ENCODE results near the gene RGS8. TPM values are rescaled to one million over a fixed set of nuclear protein-coding genes. Genes with fewer than 3 reads are reported as not detected.

Gene RGS8
- not detected for polyA plus RNA-seq

- 70 to 71% methylated on average over 19 of the region's 19 CpGs for WGBS, 2 donors
- Histone ChIP-seq H3K27ac (ENCODE audit: low read depth in 2 of 2, low read length in 1 of 2) (no peak within 1 kb of the TSS), H3K4me3 (ENCODE audit: low read depth in 1 of 2, low read length in 2 of 2) (no peak within 1 kb of the TSS)
Measured at GRCh38 chr1:182684116-182684828, at the start of gene RGS8. RGS8 (minus strand) TSS chr1:182684587; CDS start chr1:182669649, 14,938 bp downstream.

GRCh38 chr1:182731852-182732575 lies 47.6 kb upstream of the RGS8 start:
- Histone ChIP-seq H3K27me3 (ENCODE audit: control insufficient read depth in 1 of 2, insufficient read depth in 2 of 2, low read length in 2 of 2) (no peaks in the 10 kb centered on the region), H3K4me3 (ENCODE audit: low read depth in 1 of 2, low read length in 2 of 2) (no peak overlapping the region), H3K27ac (ENCODE audit: low read depth in 2 of 2, low read length in 1 of 2) (no peak overlapping the region), H3K9me3 (ENCODE audit: control insufficient read depth in 2 of 2, insufficient read depth in 1 of 2, low read depth in 1 of 2, low read length in 1 of 2) (no peaks in the 10 kb centered on the region), H3K4me1 (ENCODE audit: control insufficient read depth in 2 of 2, insufficient read depth in 2 of 2, low read length in 1 of 2) (no peaks in the 10 kb centered on the region), H3K36me3 (ENCODE audit: control insufficient read depth in 2 of 2, insufficient read depth in 2 of 2, low read length in 1 of 2) (no peaks in the 10 kb centered on the region)
- WGBS, 2 donors, result 66 to 70% methylated on average over 4 of the region's 4 CpGs

More at GRCh38 chr1:182684116-182684828, at the start of gene RGS8:
- H3K36me3 ChIP-seq (ENCODE audit: control insufficient read depth in 2 of 2, insufficient read depth in 2 of 2, low read length in 1 of 2), result no peaks in the 10 kb centered on the region
- peaks cover 0 to 3% of the 10 kb centered on the region in 2 donors for H3K4me1 ChIP-seq (ENCODE audit: control insufficient read depth in 2 of 2, insufficient read depth in 2 of 2, low read length in 1 of 2)
- H3K27me3 ChIP-seq (ENCODE audit: control insufficient read depth in 1 of 2, insufficient read depth in 2 of 2, low read length in 2 of 2), result no peaks in the 10 kb centered on the region
- H3K9me3 ChIP-seq (ENCODE audit: control insufficient read depth in 2 of 2, insufficient read depth in 1 of 2, low read depth in 1 of 2, low read length in 1 of 2), result no peaks in the 10 kb centered on the region

- H3K9me3 ChIP-seq (ENCODE audit: control insufficient read depth in 2 of 2, insufficient read depth in 1 of 2, low read depth in 1 of 2, low read length in 1 of 2), result no peaks in the 10 kb centered on the region
- no peaks in the 10 kb centered on the region for H3K36me3 ChIP-seq (ENCODE audit: control insufficient read depth in 2 of 2, insufficient read depth in 2 of 2, low read length in 1 of 2)
- H3K4me1 ChIP-seq (ENCODE audit: control insufficient read depth in 2 of 2, insufficient read depth in 2 of 2, low read length in 1 of 2), result no peaks in the 10 kb centered on the region
- no peak overlapping the region for H3K4me3 ChIP-seq (ENCODE audit: low read depth in 1 of 2, low read length in 2 of 2)
- H3K27ac ChIP-seq (ENCODE audit: low read depth in 2 of 2, low read length in 1 of 2), result no peak overlapping the region
- no peaks in the 10 kb centered on the region for H3K27me3 ChIP-seq (ENCODE audit: control insufficient read depth in 1 of 2, insufficient read depth in 2 of 2, low read length in 2 of 2)
- WGBS, 2 donors, result 92 to 93% methylated on average over 1 of the region's 1 CpG
Measured at GRCh38 chr1:182726912-182727311, 42.5 kb upstream of the RGS8 start.

- Histone ChIP-seq H3K27me3 (ENCODE audit: control insufficient read depth in 1 of 2, insufficient read depth in 2 of 2, low read length in 2 of 2) (no peaks in the 10 kb centered on the region), H3K4me3 (ENCODE audit: low read depth in 1 of 2, low read length in 2 of 2) (no peak overlapping the region), H3K36me3 (ENCODE audit: control insufficient read depth in 2 of 2, insufficient read depth in 2 of 2, low read length in 1 of 2) (no peaks in the 10 kb centered on the region), H3K27ac (ENCODE audit: low read depth in 2 of 2, low read length in 1 of 2) (no peak overlapping the region), H3K4me1 (ENCODE audit: control insufficient read depth in 2 of 2, insufficient read depth in 2 of 2, low read length in 1 of 2) (no peaks in the 10 kb centered on the region), H3K9me3 (ENCODE audit: control insufficient read depth in 2 of 2, insufficient read depth in 1 of 2, low read depth in 1 of 2, low read length in 1 of 2) (no peaks in the 10 kb centered on the region)
- WGBS, 2 donors, result 74 to 75% methylated on average over 8 of the region's 8 CpGs
Measured at GRCh38 chr1:182725259-182726255, 41.2 kb upstream of the RGS8 start.

- Histone ChIP-seq H3K9me3 (ENCODE audit: control insufficient read depth in 2 of 2, insufficient read depth in 1 of 2, low read depth in 1 of 2, low read length in 1 of 2) (no peaks in the 10 kb centered on the region), H3K4me3 (ENCODE audit: low read depth in 1 of 2, low read length in 2 of 2) (no peak overlapping the region), H3K36me3 (ENCODE audit: control insufficient read depth in 2 of 2, insufficient read depth in 2 of 2, low read length in 1 of 2) (no peaks in the 10 kb centered on the region), H3K4me1 (ENCODE audit: control insufficient read depth in 2 of 2, insufficient read depth in 2 of 2, low read length in 1 of 2) (no peaks in the 10 kb centered on the region), H3K27me3 (ENCODE audit: control insufficient read depth in 1 of 2, insufficient read depth in 2 of 2, low read length in 2 of 2) (no peaks in the 10 kb centered on the region), H3K27ac (ENCODE audit: low read depth in 2 of 2, low read length in 1 of 2) (no peak overlapping the region)
- WGBS, 2 donors, result 77 to 84% methylated on average over 2 of the region's 2 CpGs
Measured at GRCh38 chr1:182724215-182724614, 39.8 kb upstream of the RGS8 start.

- Histone ChIP-seq H3K4me3 (ENCODE audit: low read depth in 1 of 2, low read length in 2 of 2) (no peak overlapping the region), H3K9me3 (ENCODE audit: control insufficient read depth in 2 of 2, insufficient read depth in 1 of 2, low read depth in 1 of 2, low read length in 1 of 2) (no peaks in the 10 kb centered on the region), H3K36me3 (ENCODE audit: control insufficient read depth in 2 of 2, insufficient read depth in 2 of 2, low read length in 1 of 2) (no peaks in the 10 kb centered on the region), H3K4me1 (ENCODE audit: control insufficient read depth in 2 of 2, insufficient read depth in 2 of 2, low read length in 1 of 2) (no peaks in the 10 kb centered on the region), H3K27ac (ENCODE audit: low read depth in 2 of 2, low read length in 1 of 2) (no peak overlapping the region), H3K27me3 (ENCODE audit: control insufficient read depth in 1 of 2, insufficient read depth in 2 of 2, low read length in 2 of 2) (no peaks in the 10 kb centered on the region)
- WGBS, 2 donors, result 72 to 84% methylated on average over 2 of the region's 2 CpGs
Measured at GRCh38 chr1:182723200-182723599, 38.8 kb upstream of the RGS8 start.

GRCh38 chr1:182721525-182721924 lies 37.1 kb upstream of the RGS8 start:
- Histone ChIP-seq H3K4me1 (ENCODE audit: control insufficient read depth in 2 of 2, insufficient read depth in 2 of 2, low read length in 1 of 2) (no peaks in the 10 kb centered on the region), H3K4me3 (ENCODE audit: low read depth in 1 of 2, low read length in 2 of 2) (no peak overlapping the region), H3K9me3 (ENCODE audit: control insufficient read depth in 2 of 2, insufficient read depth in 1 of 2, low read depth in 1 of 2, low read length in 1 of 2) (no peaks in the 10 kb centered on the region), H3K27me3 (ENCODE audit: control insufficient read depth in 1 of 2, insufficient read depth in 2 of 2, low read length in 2 of 2) (no peaks in the 10 kb centered on the region), H3K27ac (ENCODE audit: low read depth in 2 of 2, low read length in 1 of 2) (no peak overlapping the region), H3K36me3 (ENCODE audit: control insufficient read depth in 2 of 2, insufficient read depth in 2 of 2, low read length in 1 of 2) (no peaks in the 10 kb centered on the region)
- 35 to 38% methylated on average over 1 of the region's 1 CpG for WGBS, 2 donors

- Histone ChIP-seq H3K27me3 (ENCODE audit: control insufficient read depth in 1 of 2, insufficient read depth in 2 of 2, low read length in 2 of 2) (no peaks in the 10 kb centered on the region), H3K9me3 (ENCODE audit: control insufficient read depth in 2 of 2, insufficient read depth in 1 of 2, low read depth in 1 of 2, low read length in 1 of 2) (no peaks in the 10 kb centered on the region), H3K27ac (ENCODE audit: low read depth in 2 of 2, low read length in 1 of 2) (no peak overlapping the region), H3K36me3 (ENCODE audit: control insufficient read depth in 2 of 2, insufficient read depth in 2 of 2, low read length in 1 of 2) (no peaks in the 10 kb centered on the region), H3K4me1 (ENCODE audit: control insufficient read depth in 2 of 2, insufficient read depth in 2 of 2, low read length in 1 of 2) (no peaks in the 10 kb centered on the region), H3K4me3 (ENCODE audit: low read depth in 1 of 2, low read length in 2 of 2) (no peak overlapping the region)
- 77 to 83% methylated on average over 2 of the region's 2 CpGs for WGBS, 2 donors
Measured at GRCh38 chr1:182720463-182720862, 36.1 kb upstream of the RGS8 start.

GRCh38 chr1:182719553-182719952 lies 35.2 kb upstream of the RGS8 start:
- H3K9me3 ChIP-seq (ENCODE audit: control insufficient read depth in 2 of 2, insufficient read depth in 1 of 2, low read depth in 1 of 2, low read length in 1 of 2), result no peaks in the 10 kb centered on the region
- WGBS, 2 donors, result 90 to 98% methylated on average over 4 of the region's 4 CpGs
- no peak overlapping the region for H3K4me3 ChIP-seq (ENCODE audit: low read depth in 1 of 2, low read length in 2 of 2)

More at GRCh38 chr1:182719553-182719952, 35.2 kb upstream of the RGS8 start:
- no peaks in the 10 kb centered on the region for H3K27me3 ChIP-seq (ENCODE audit: control insufficient read depth in 1 of 2, insufficient read depth in 2 of 2, low read length in 2 of 2)
- no peaks in the 10 kb centered on the region for H3K36me3 ChIP-seq (ENCODE audit: control insufficient read depth in 2 of 2, insufficient read depth in 2 of 2, low read length in 1 of 2)
- H3K4me1 ChIP-seq (ENCODE audit: control insufficient read depth in 2 of 2, insufficient read depth in 2 of 2, low read length in 1 of 2), result no peaks in the 10 kb centered on the region
- no peak overlapping the region for H3K27ac ChIP-seq (ENCODE audit: low read depth in 2 of 2, low read length in 1 of 2)
